Natural killer cell (primary cell): ENCODE data around the gene CCDC117. TPM values are rescaled to one million over a fixed set of nuclear protein-coding genes. Genes with fewer than 3 reads are reported as not detected.
A peak's percentile ranks its signal among the peaks of the same experiment; 100 is the strongest.

Source experiments
- ATAC-seq, 3 donors: fragments of 150-1000 bp in 2 of 3; fragments of 200-7000 bp in 1 of 3; cut with Tn5 transposase; 1 replicate in 1 of 3; 2 replicates in 2 of 3; pipeline ENCODE4 v1.10.0; 2021; ENCODE audit warnings: mild to moderate bottlenecking in 2 of 3, moderate library complexity in 2 of 3
- DNase-seq, 2 donors: peaks; one replicate each; pipeline versions ENCODE4 v3.0.0 to v3.0.0-alpha.2; 2013 to 2021; ENCODE audit warnings: mixed read lengths in 1 of 2
- H3K27ac ChIP-seq: one replicate; pipeline ENCODE4 v1.5.1; 2013; ENCODE audit warnings: mild to moderate bottlenecking, low read length
- H3K27me3 ChIP-seq: one replicate; pipeline ENCODE4 v1.6.1; 2013; ENCODE audit warnings: low read length; ENCODE audit not compliant: control insufficient read depth, insufficient read depth
- H3K36me3 ChIP-seq: one replicate; pipeline ENCODE4 v1.6.1; 2013; ENCODE audit warnings: low read length; ENCODE audit not compliant: control insufficient read depth, insufficient read depth
- H3K4me1 ChIP-seq: one replicate; pipeline ENCODE4 v1.6.1; 2013; ENCODE audit warnings: low read length; ENCODE audit not compliant: control insufficient read depth, insufficient read depth
- H3K4me3 ChIP-seq: one replicate; pipeline ENCODE4 v1.5.1; 2013; ENCODE audit warnings: low read length
- H3K9me3 ChIP-seq: one replicate; pipeline ENCODE4 v1.6.1; 2013; ENCODE audit warnings: low read length; ENCODE audit not compliant: control insufficient read depth, insufficient read depth
- H3K27ac Mint-ChIP-seq, 2 donors: one replicate each; pipeline ENCODE4 v1.8.0; 2022; ENCODE audit warnings: mild to moderate bottlenecking in 2 of 2, mixed read lengths in 2 of 2, moderate library complexity in 1 of 2
- H3K27me3 Mint-ChIP-seq, 2 donors: one replicate each; pipeline ENCODE4 v1.8.0; 2022; ENCODE audit warnings: low read depth in 2 of 2, mixed read lengths in 2 of 2
- H3K36me3 Mint-ChIP-seq: one replicate; pipeline ENCODE4 v1.8.0; 2022; ENCODE audit warnings: mixed read lengths
- H3K4me1 Mint-ChIP-seq, 2 donors: one replicate each; pipeline ENCODE4 v1.8.0; 2022; ENCODE audit warnings: mixed read lengths in 2 of 2
- H3K4me3 Mint-ChIP-seq: one replicate; pipeline ENCODE4 v1.8.0; 2022; ENCODE audit warnings: mild to moderate bottlenecking, moderate library complexity, mixed read lengths
- H3K9me3 Mint-ChIP-seq, 2 donors: one replicate each; pipeline ENCODE4 v1.8.0; 2022; ENCODE audit warnings: mixed read lengths in 2 of 2
- CTCF ChIP-seq: fragments of 200-600 bp; IDR thresholded peaks from one replicate; pipeline ENCODE4 v1.8.0; 2022; ENCODE audit warnings: antibody characterized with exemption
- WGBS: methylation state at CpG from one replicate; pipeline ENCODE4 v1.1.7; 2013; ENCODE audit warnings: missing lambda C conversion rate; ENCODE audit not compliant: insufficient coverage; 5-methylcytosine and 5-hydroxymethylcytosine counted together
- intact Hi-C: fragments of 100-400 bp; cut with micrococcal nuclease; formaldehyde crosslinking; loops from one replicate; pipeline ENCODE4 v1.14.2; 2022
- total RNA-seq, 4 donors: library from RNA; stranded (reverse); fragments of 120-200 nt in 1 of 4; gene quantifications; one replicate each; pipeline versions ENCODE4 v1.2.3 to v1.2.4, GENCODE V29; 2013 to 2022

The CCDC117 gene
- total RNA-seq, 3 donors from 2014 or later (not counting 1 experiment from before 2014, with no cell fraction given), result 26.3 to 26.9 (median 26.6) TPM

- Mint-ChIP-seq H3K9me3 (no peaks in the 10 kb centered on the region), H3K27ac (peak overlapping the region; percentile 92 to 96), H3K4me1 (peaks cover 63 to 66% of the 10 kb centered on the region in 2 donors), H3K27me3 (no peaks in the 10 kb centered on the region), H3K4me3 (peak overlapping the region; percentile 93), H3K36me3 (peaks cover 29% of the 10 kb centered on the region)
- Histone ChIP-seq H3K4me1 (peaks cover 45% of the 10 kb centered on the region), H3K27me3 (no peaks in the 10 kb centered on the region), H3K36me3 (peaks cover 32% of the 10 kb centered on the region), H3K27ac (peak overlapping the region; percentile 92), H3K4me3 (peak overlapping the region; percentile 69), H3K9me3 (no peaks in the 10 kb centered on the region)
- DNase-seq, result peak in 1 of 2 donors; percentile 50
- WGBS, result under 1% methylated on average over 30 of the region's 31 CpGs
- intact Hi-C loops, result loop anchor here (1.0 to 2.0 kb wide), 3 partner anchors 12 to 29 kb away; partner anchors contain the start of gene CCDC117
- TF ChIP-seq CTCF, result no peak
- peak; percentile 28 to 69 (median 41) for ATAC-seq
Observed at GRCh38 chr22:28799606-28800307, 27.3 kb downstream of the CCDC117 start.

GRCh38 chr22:28800308-28801041 is 28.0 kb downstream of the CCDC117 start, which contains the start of gene XBP1:
TSS of gene XBP1 (minus strand) at chr22:28800569.
- Histone ChIP-seq H3K4me1 (peaks cover 41% of the 10 kb centered on the region), H3K4me3 (peak within 1 kb of the TSS; percentile 69), H3K27ac (peak within 1 kb of the TSS; percentile 92), H3K27me3 (no peaks in the 10 kb centered on the region), H3K36me3 (peaks cover 25% of the 10 kb centered on the region), H3K9me3 (no peaks in the 10 kb centered on the region)
- peak; percentile 83 to 95 (median 92) for ATAC-seq
- intact Hi-C loops, result loop anchor here (2.0 kb wide), 1 partner anchor 28 kb away; the partner anchor contains the start of gene CCDC117
- H3K4me1 Mint-ChIP-seq, result peaks cover 56 to 59% of the 10 kb centered on the region in 2 donors
- under 1% methylated on average over 78 of the region's 78 CpGs for WGBS
- peaks cover 23% of the 10 kb centered on the region for H3K36me3 Mint-ChIP-seq
- no peak for TF ChIP-seq CTCF
- no peaks in the 10 kb centered on the region for H3K9me3 Mint-ChIP-seq
- peak within 1 kb of the TSS; percentile 92 to 96 for H3K27ac Mint-ChIP-seq
- DNase-seq, result peak; percentile 95 to 97
- H3K27me3 Mint-ChIP-seq, result no peaks in the 10 kb centered on the region
- peak within 1 kb of the TSS; percentile 93 for H3K4me3 Mint-ChIP-seq

- ATAC-seq (no peak), DNase-seq (peak in 1 of 2 donors; percentile 31)
- Mint-ChIP-seq H3K9me3 (no peaks in the 10 kb centered on the region), H3K27me3 (no peaks in the 10 kb centered on the region), H3K27ac (peak overlapping the region; percentile 92 to 96), H3K4me3 (peak overlapping the region; percentile 91), H3K4me1 (peaks cover 41 to 43% of the 10 kb centered on the region in 2 donors), H3K36me3 (peaks cover 10% of the 10 kb centered on the region)
- Histone ChIP-seq H3K27me3 (no peaks in the 10 kb centered on the region), H3K4me3 (peak overlapping the region; percentile 69), H3K4me1 (peaks cover 32% of the 10 kb centered on the region), H3K9me3 (no peaks in the 10 kb centered on the region), H3K27ac (peak overlapping the region; percentile 92), H3K36me3 (peaks cover 9% of the 10 kb centered on the region)
- intact Hi-C loops, result loop anchor here (2.0 kb wide), 1 partner anchor 29 kb away; the partner anchor contains the start of gene CCDC117
- TF ChIP-seq CTCF, result no peak
- WGBS, result 19% methylated on average over 14 of the region's 14 CpGs
Observed at GRCh38 chr22:28801845-28802594, 29.5 kb downstream of the CCDC117 start.
